ENCODE measurements around the gene BCL2L15. TPM values are rescaled to one million over a fixed set of nuclear protein-coding genes. Genes with fewer than 3 reads are reported as not detected.

BCL2L15 gene
- total RNA-seq, 1 experiment from 2014 or later = 0.48 TPM

- no peak overlapping the region for H3K27ac ChIP-seq (ENCODE audit: low read length)
- no peak overlapping the region for H3K9ac ChIP-seq (ENCODE audit: low read length)
- no peak overlapping the region for H3K4me2 ChIP-seq (ENCODE audit: low read depth, low read length, poor library complexity, severe bottlenecking)
- H2AFZ ChIP-seq (ENCODE audit: low read length) = no peak overlapping the region
- H3K4me1 ChIP-seq (ENCODE audit: low read length) = peaks cover 3% of the 10 kb centered on the region; the same call in 1 of the 2 replicates
- H4K20me1 ChIP-seq (ENCODE audit: insufficient read depth, low read depth, low read length) = no peaks in the 10 kb centered on the region
- H3K27me3 ChIP-seq (ENCODE audit: low read length) = no peaks in the 10 kb centered on the region
- DNase-seq = no peak
- no peaks in the 10 kb centered on the region for H3K9me3 ChIP-seq (ENCODE audit: low read length)
- no peak overlapping the region for H3K4me3 ChIP-seq (ENCODE audit: low read length)
- no peaks in the 10 kb centered on the region for H3K9me2 ChIP-seq (replicated peaks; ENCODE audit: insufficient read depth, low read length)
- no peaks in the 10 kb centered on the region for H3K79me2 ChIP-seq (ENCODE audit: low read length)
- peaks cover 13% of the 10 kb centered on the region; the same call in 1 of the 2 replicates for H3K36me3 ChIP-seq (ENCODE audit: insufficient read depth, low read length)
Measured at GRCh38 chr1:113846391-113847035, 40.9 kb downstream of the BCL2L15 start.

DNA sequence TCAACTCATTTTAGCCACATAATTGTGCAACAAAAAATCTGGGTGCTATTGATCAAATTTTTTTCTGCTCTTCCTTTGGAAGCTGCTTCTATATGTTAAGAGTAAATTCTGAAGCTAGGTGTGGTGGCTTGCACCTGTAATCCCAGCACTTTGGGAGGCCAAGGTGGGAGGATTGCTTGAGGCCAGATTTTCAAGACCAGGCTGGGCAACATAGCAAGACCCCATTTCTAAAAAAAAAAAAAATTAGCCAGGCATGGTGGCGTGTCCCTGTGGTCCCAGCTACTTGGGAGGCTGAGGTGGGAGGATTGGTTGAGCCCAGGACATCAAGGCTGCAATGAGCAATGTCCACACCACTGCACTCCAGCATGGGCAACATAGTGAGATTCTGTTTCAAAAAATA lies 50.8 kb downstream of the BCL2L15 start:
- Histone ChIP-seq H3K9me2 (replicated peaks; ENCODE audit: insufficient read depth, low read length) (no peaks in the 10 kb centered on the region), H2AFZ (ENCODE audit: low read length) (no peak overlapping the region), H3K36me3 (ENCODE audit: insufficient read depth, low read length) (peaks cover 8% of the 10 kb centered on the region; the same call in 1 of the 2 replicates), H3K27me3 (ENCODE audit: low read length) (no peaks in the 10 kb centered on the region), H3K9ac (ENCODE audit: low read length) (no peak overlapping the region), H4K20me1 (ENCODE audit: insufficient read depth, low read depth, low read length) (no peaks in the 10 kb centered on the region), H3K4me1 (ENCODE audit: low read length) (peaks cover 2% of the 10 kb centered on the region), H3K4me3 (ENCODE audit: low read length) (no peak overlapping the region), H3K4me2 (ENCODE audit: low read depth, low read length, poor library complexity, severe bottlenecking) (no peak overlapping the region), H3K79me2 (ENCODE audit: low read length) (no peaks in the 10 kb centered on the region), H3K27ac (ENCODE audit: low read length) (no peak overlapping the region), H3K9me3 (ENCODE audit: low read length) (no peaks in the 10 kb centered on the region)
- DNase-seq = no peak

- H3K4me2 ChIP-seq (ENCODE audit: low read depth, low read length, poor library complexity, severe bottlenecking) = peak overlapping the region; percentile 27
- H3K9ac ChIP-seq (ENCODE audit: low read length) = no peak overlapping the region
- H3K27me3 ChIP-seq (ENCODE audit: low read length) = no peaks in the 10 kb centered on the region
- peaks cover 2% of the 10 kb centered on the region for H3K4me1 ChIP-seq (ENCODE audit: low read length)
- H3K9me2 ChIP-seq (replicated peaks; ENCODE audit: insufficient read depth, low read length) = no peaks in the 10 kb centered on the region
- DNase-seq = peak; percentile 90
- no peaks in the 10 kb centered on the region for H3K9me3 ChIP-seq (ENCODE audit: low read length)
- peaks cover 8% of the 10 kb centered on the region; the same call in 1 of the 2 replicates for H3K36me3 ChIP-seq (ENCODE audit: insufficient read depth, low read length)
- 0 out of 2 replicates have a peak overlapping the region, but pooled peaks have one; percentile 23 for H2AFZ ChIP-seq (ENCODE audit: low read length)
- H3K79me2 ChIP-seq (ENCODE audit: low read length) = no peaks in the 10 kb centered on the region
- H3K27ac ChIP-seq (ENCODE audit: low read length) = no peak overlapping the region
- no peaks in the 10 kb centered on the region for H4K20me1 ChIP-seq (ENCODE audit: insufficient read depth, low read depth, low read length)
- no peak overlapping the region for H3K4me3 ChIP-seq (ENCODE audit: low read length)
Measured at GRCh38 chr1:113835686-113836290, 51.6 kb downstream of the BCL2L15 start.

GRCh38 chr1:113834716-113835115 lies 52.7 kb downstream of the BCL2L15 start:
- no peak overlapping the region for H3K9ac ChIP-seq (ENCODE audit: low read length)
- H3K9me3 ChIP-seq (ENCODE audit: low read length) = no peaks in the 10 kb centered on the region
- H3K79me2 ChIP-seq (ENCODE audit: low read length) = no peaks in the 10 kb centered on the region
- no peak for DNase-seq
- no peak overlapping the region for H3K4me3 ChIP-seq (ENCODE audit: low read length)
- no peak overlapping the region for H2AFZ ChIP-seq (ENCODE audit: low read length)
- peaks cover 8% of the 10 kb centered on the region; the same call in 1 of the 2 replicates for H3K36me3 ChIP-seq (ENCODE audit: insufficient read depth, low read length)
- H3K27me3 ChIP-seq (ENCODE audit: low read length) = no peaks in the 10 kb centered on the region
- no peaks in the 10 kb centered on the region for H4K20me1 ChIP-seq (ENCODE audit: insufficient read depth, low read depth, low read length)
- H3K4me2 ChIP-seq (ENCODE audit: low read depth, low read length, poor library complexity, severe bottlenecking) = no peak overlapping the region
- H3K27ac ChIP-seq (ENCODE audit: low read length) = no peak overlapping the region
- H3K4me1 ChIP-seq (ENCODE audit: low read length) = peaks cover 5% of the 10 kb centered on the region
- H3K9me2 ChIP-seq (replicated peaks; ENCODE audit: insufficient read depth, low read length) = no peaks in the 10 kb centered on the region

Other genes with a start within 250 kb of the BCL2L15 start
- gene PHTF1, start 128.1 kb downstream of the BCL2L15 start, total RNA-seq (2014; rRNA removed; shearing (Covaris generic); ENCODE audit: low replicate concordance) = 45.1 and 53.1 TPM in 2 replicates
- gene RSBN1, start 75.1 kb downstream of the BCL2L15 start, total RNA-seq (2014; rRNA removed; shearing (Covaris generic); ENCODE audit: low replicate concordance) = 15.0 and 23.2 TPM in 2 replicates
- 22.8 and 43.3 TPM in 2 replicates for gene PTPN22, start 15.9 kb downstream of the BCL2L15 start, total RNA-seq (2014; rRNA removed; shearing (Covaris generic); ENCODE audit: low replicate concordance)
- gene AP4B1, start 17.2 kb upstream of the BCL2L15 start, total RNA-seq (2014; rRNA removed; shearing (Covaris generic); ENCODE audit: low replicate concordance) = 35.3 and 64.0 TPM in 2 replicates
- 7.6 and 11.3 TPM in 2 replicates for gene DCLRE1B, start 17.7 kb upstream of the BCL2L15 start, total RNA-seq (2014; rRNA removed; shearing (Covaris generic); ENCODE audit: low replicate concordance)
- gene HIPK1, start 41.7 kb upstream of the BCL2L15 start, total RNA-seq (2014; rRNA removed; shearing (Covaris generic); ENCODE audit: low replicate concordance) = 25.7 and 36.0 TPM in 2 replicates
- gene OLFML3, start 91.9 kb upstream of the BCL2L15 start, total RNA-seq (2014; rRNA removed; shearing (Covaris generic); ENCODE audit: low replicate concordance) = 0.18 and 0.26 TPM in 2 replicates